Hypothalamus (tissue), 51 donors: ENCODE measurements around the gene TMOD3.
"Not testable (repeated sequence)": the region's sequence is repeated elsewhere in the genome, so short reads cannot be mapped to it uniquely, and the experiment has no call there.

ENCODE experiments used
- DNase-seq, 51 donors: peaks; one replicate each; lab custom pipeline; 2025; lab: John Stamatoyannopoulos, UW

The TMOD3 gene

GRCh38 chr15:51861557-51862359 is 32.3 kb downstream of the TMOD3 start:
- DNase-seq, result no peak

GRCh38 chr15:51863131-51863530 is 33.7 kb downstream of the TMOD3 start:
- DNase-seq, result no peak

- no peak for DNase-seq
Observed at GRCh38 chr15:51864408-51865056, 35.1 kb downstream of the TMOD3 start.

- DNase-seq, result no peak
Observed at GRCh38 chr15:51865317-51865716, 35.9 kb downstream of the TMOD3 start.

GRCh38 chr15:51866161-51866560 is 36.7 kb downstream of the TMOD3 start:
- DNase-seq, result no peak

- no peak for DNase-seq
Observed at GRCh38 chr15:51866751-51867150, 37.3 kb downstream of the TMOD3 start.

GRCh38 chr15:51869060-51869421 is 39.6 kb downstream of the TMOD3 start:
- no peak for DNase-seq

GRCh38 chr15:51870774-51871173 is 41.3 kb downstream of the TMOD3 start:
- DNase-seq, result no peak

- DNase-seq, result peak in 1 of 51 donors; percentile 15
Observed at GRCh38 chr15:51874751-51875644, 45.5 kb downstream of the TMOD3 start.

GRCh38 chr15:51876169-51876568 is 46.7 kb downstream of the TMOD3 start:
- no peak for DNase-seq

- no peak for DNase-seq
Observed at GRCh38 chr15:51878446-51879386, 49.3 kb downstream of the TMOD3 start.

- no peak for DNase-seq
Observed at GRCh38 chr15:51879555-51879954, 50.1 kb downstream of the TMOD3 start.

- no peak for DNase-seq
Observed at GRCh38 chr15:51883271-51883837, 53.9 kb downstream of the TMOD3 start.

- no peak for DNase-seq
Observed at GRCh38 chr15:51884041-51884440, 54.6 kb downstream of the TMOD3 start.

GRCh38 chr15:51884517-51885236 is 55.2 kb downstream of the TMOD3 start:
- DNase-seq, result no peak

- not testable (repeated sequence) for DNase-seq
Observed at GRCh38 chr15:51885758-51886157, 56.3 kb downstream of the TMOD3 start.

- DNase-seq, result no peak
Observed at GRCh38 chr15:51887887-51888592, 58.6 kb downstream of the TMOD3 start.

GRCh38 chr15:51888593-51889195 is 59.2 kb downstream of the TMOD3 start:
- no peak for DNase-seq
